Measurements from ENCODE around the gene DIPK1A. TPM values are rescaled to one million over a fixed set of nuclear protein-coding genes. Genes with fewer than 3 reads are reported as not detected.
A peak's percentile ranks its signal among the peaks of the same experiment; 100 is the strongest.

The DIPK1A gene
- total RNA-seq, result 1 to 10 TPM; 8.4 to 9.3 TPM

DNA sequence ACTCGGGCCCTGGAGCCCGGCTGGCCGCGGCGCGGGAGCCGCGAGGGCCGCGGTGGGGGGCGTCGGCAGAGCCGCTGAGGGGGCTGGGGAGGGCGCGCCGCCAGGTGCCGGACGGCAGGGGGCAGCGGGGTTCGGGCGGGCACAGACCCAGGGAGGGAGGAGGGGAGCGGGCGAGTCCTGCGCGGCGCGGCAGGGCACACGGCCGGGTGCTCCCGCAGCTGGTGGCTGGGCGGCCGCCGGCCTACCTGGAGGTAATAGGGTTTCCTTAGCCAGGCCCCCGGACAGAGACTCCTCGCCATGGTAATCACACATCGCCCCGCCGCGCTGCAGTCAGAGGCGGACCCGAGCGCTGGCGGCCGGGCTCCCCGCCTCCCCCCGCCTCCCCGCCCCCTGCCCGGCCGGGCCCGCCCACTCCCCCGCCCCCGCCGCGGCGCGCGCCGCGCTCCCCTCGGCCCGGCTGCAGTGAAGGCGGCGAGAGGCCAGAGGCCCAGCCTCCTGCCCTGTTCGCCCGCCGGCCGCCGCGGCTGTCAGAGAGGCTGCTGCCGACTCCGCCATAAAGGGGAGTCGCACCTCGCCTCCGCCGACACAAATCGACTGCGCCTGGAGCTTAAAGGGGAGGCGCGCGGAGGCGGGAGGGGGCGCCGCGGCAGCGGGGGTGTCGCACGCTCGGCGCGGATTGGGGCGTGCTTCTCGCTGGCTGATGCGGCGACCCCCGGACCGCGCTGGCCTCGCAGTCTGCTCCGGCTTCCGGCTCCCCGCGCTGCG, at the start of gene DIPK1A:
Gene DIPK1A (minus strand): TSS at position 332 of the 765 bp plus-strand sequence. CDS start 33 bp downstream, at position 299.
- H3K4me1 Mint-ChIP-seq (ENCODE audit: low read depth), result peaks cover 35% of the 10 kb centered on the region
- DNase-seq (peak; percentile 81 to 82), ATAC-seq (replicated peaks in 1 of 2) (peak; percentile 63 to 67)
- peak within 1 kb of the TSS; percentile 93 to 95 for H3K4me3 Mint-ChIP-seq
- peak within 1 kb of the TSS; percentile 96 for H3K27ac Mint-ChIP-seq
- H3K9me3 Mint-ChIP-seq, result no peaks in the 10 kb centered on the region
- peaks cover 2 to 5% of the 10 kb centered on the region in 2 donors for H3K36me3 Mint-ChIP-seq (ENCODE audit: insufficient read depth in 2 of 2)
- H3K27me3 Mint-ChIP-seq (ENCODE audit: low read depth), result no peaks in the 10 kb centered on the region

DNA sequence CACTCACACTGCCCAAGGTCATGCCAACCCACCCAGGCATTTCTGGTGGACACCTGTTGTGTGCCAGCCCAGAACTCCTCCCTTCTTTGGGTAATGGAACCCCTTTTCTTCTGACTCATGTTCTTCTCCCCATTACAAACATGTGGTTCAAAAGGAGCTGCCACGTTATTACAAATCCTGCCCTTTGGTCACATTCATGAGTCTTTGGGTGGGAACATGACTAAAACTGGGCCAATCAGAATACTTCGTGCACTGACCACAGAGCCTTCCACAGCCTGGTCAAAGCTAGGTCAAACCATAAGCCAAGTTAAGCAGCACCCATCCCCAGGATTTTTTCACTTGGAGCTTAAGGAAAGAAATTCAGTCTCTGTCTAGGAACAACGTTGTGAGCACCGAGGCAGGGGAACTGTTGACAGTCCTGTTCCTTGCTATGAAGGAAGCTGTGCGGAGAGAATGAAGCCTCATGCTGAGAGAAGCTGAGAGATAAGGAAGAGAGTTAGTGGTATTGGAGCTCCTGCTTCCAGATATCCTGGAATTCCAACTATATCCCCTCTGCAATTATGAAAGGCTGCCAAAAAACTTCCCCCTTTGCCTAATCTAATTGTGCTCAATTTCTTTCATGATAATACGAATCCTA, 46.8 kb upstream of the DIPK1A start:
- H3K4me1 Mint-ChIP-seq (ENCODE audit: low read depth), result no peaks in the 10 kb centered on the region
- H3K27ac Mint-ChIP-seq, result no peak overlapping the region
- H3K9me3 Mint-ChIP-seq, result no peaks in the 10 kb centered on the region
- H3K4me3 Mint-ChIP-seq, result no peak overlapping the region
- H3K36me3 Mint-ChIP-seq (ENCODE audit: insufficient read depth in 2 of 2), result no peaks in the 10 kb centered on the region
- ATAC-seq (replicated peaks in 1 of 2) (no peak), DNase-seq (no peak)
- H3K27me3 Mint-ChIP-seq (ENCODE audit: low read depth), result peaks cover 11% of the 10 kb centered on the region

GRCh38 chr1:93005252-93005598, 44.0 kb upstream of the DIPK1A start:
- Mint-ChIP-seq H3K27me3 (ENCODE audit: low read depth) (peaks cover 16% of the 10 kb centered on the region), H3K9me3 (no peaks in the 10 kb centered on the region), H3K27ac (no peak overlapping the region), H3K36me3 (ENCODE audit: insufficient read depth in 2 of 2) (no peaks in the 10 kb centered on the region), H3K4me3 (no peak overlapping the region), H3K4me1 (ENCODE audit: low read depth) (no peaks in the 10 kb centered on the region)
- ATAC-seq (replicated peaks in 1 of 2) (no peak), DNase-seq (no peak)

DNA sequence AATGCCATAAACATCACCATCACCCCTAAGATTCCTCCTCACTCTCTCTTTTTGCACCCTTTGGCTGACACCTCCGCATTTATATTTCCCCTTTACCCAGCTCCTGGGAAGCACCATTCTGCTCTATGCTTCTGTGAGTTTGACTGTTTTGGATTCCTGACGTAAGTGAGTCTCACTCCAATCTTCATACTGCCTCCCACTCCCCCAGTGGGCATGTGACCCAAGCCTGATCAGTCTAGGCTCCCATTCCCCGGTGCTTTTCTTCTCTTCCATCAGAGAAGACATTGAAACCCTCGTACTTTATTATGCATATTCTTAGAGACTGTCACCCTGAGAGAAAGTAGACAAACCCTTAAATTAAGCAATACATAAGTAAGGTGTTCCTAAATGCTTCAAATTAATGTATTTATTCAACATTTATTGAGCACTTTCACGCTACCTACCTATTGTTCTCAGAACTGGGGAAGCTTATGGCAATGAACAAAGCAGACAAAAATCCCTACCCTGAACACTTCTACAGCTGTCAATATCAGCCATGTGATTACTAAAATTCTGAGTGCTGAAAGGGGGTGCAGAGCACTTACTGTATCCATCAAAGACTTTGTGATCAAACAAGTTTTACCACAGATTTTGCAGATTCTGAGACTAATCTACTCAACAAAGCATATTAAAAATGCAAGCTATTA, 43.4 kb upstream of the DIPK1A start:
- DNase-seq (no peak), ATAC-seq (replicated peaks in 1 of 2) (no peak)
- H3K9me3 Mint-ChIP-seq, result no peaks in the 10 kb centered on the region
- H3K27me3 Mint-ChIP-seq (ENCODE audit: low read depth), result peaks cover 16% of the 10 kb centered on the region
- no peaks in the 10 kb centered on the region for H3K36me3 Mint-ChIP-seq (ENCODE audit: insufficient read depth in 2 of 2)
- H3K4me1 Mint-ChIP-seq (ENCODE audit: low read depth), result no peaks in the 10 kb centered on the region
- H3K4me3 Mint-ChIP-seq, result no peak overlapping the region
- H3K27ac Mint-ChIP-seq, result no peak overlapping the region

GRCh38 chr1:93003981-93004380, 42.7 kb upstream of the DIPK1A start:
- ATAC-seq (replicated peaks in 1 of 2), result no peak
- H3K4me3 Mint-ChIP-seq, result no peak overlapping the region
- DNase-seq, result no peak
- H3K4me1 Mint-ChIP-seq (ENCODE audit: low read depth), result no peaks in the 10 kb centered on the region
- no peak overlapping the region for H3K27ac Mint-ChIP-seq
- H3K9me3 Mint-ChIP-seq, result no peaks in the 10 kb centered on the region
- peaks cover 16% of the 10 kb centered on the region for H3K27me3 Mint-ChIP-seq (ENCODE audit: low read depth)
- no peaks in the 10 kb centered on the region for H3K36me3 Mint-ChIP-seq (ENCODE audit: insufficient read depth in 2 of 2)

DNA sequence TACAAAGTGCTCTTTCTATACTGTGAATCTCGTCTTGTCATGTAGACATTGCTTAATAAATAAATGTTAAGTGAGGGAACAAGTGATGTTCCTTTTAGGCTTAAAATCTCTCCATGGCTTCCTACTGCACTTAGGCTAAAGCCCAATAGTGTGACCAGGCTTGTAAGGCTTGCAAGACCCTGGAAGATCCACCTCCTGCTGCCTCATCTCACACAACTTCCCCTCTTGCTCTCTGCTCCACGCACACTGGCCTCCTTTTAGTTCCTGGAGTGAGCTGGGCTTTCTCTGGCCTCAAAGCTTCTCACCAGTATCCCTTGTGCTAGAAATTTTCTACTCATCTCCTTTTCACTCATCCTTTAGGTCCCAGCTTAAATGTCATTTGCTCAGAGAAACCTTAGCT, 41.5 kb upstream of the DIPK1A start:
- H3K4me1 Mint-ChIP-seq (ENCODE audit: low read depth), result no peaks in the 10 kb centered on the region
- no peaks in the 10 kb centered on the region for H3K36me3 Mint-ChIP-seq (ENCODE audit: insufficient read depth in 2 of 2)
- H3K27me3 Mint-ChIP-seq (ENCODE audit: low read depth), result peaks cover 23% of the 10 kb centered on the region
- no peak overlapping the region for H3K4me3 Mint-ChIP-seq
- DNase-seq (no peak), ATAC-seq (replicated peaks in 1 of 2) (no peak)
- no peaks in the 10 kb centered on the region for H3K9me3 Mint-ChIP-seq
- no peak overlapping the region for H3K27ac Mint-ChIP-seq

- H3K9me3 Mint-ChIP-seq, result no peaks in the 10 kb centered on the region
- DNase-seq, result no peak
- ATAC-seq (replicated peaks in 1 of 2), result no peak
- peaks cover 24% of the 10 kb centered on the region for H3K27me3 Mint-ChIP-seq (ENCODE audit: low read depth)
- H3K4me1 Mint-ChIP-seq (ENCODE audit: low read depth), result no peaks in the 10 kb centered on the region
- no peak overlapping the region for H3K4me3 Mint-ChIP-seq
- no peaks in the 10 kb centered on the region for H3K36me3 Mint-ChIP-seq (ENCODE audit: insufficient read depth in 2 of 2)
- H3K27ac Mint-ChIP-seq, result peak overlapping the region; percentile 31
Observed at GRCh38 chr1:93001893-93002292, 40.6 kb upstream of the DIPK1A start.

DNA sequence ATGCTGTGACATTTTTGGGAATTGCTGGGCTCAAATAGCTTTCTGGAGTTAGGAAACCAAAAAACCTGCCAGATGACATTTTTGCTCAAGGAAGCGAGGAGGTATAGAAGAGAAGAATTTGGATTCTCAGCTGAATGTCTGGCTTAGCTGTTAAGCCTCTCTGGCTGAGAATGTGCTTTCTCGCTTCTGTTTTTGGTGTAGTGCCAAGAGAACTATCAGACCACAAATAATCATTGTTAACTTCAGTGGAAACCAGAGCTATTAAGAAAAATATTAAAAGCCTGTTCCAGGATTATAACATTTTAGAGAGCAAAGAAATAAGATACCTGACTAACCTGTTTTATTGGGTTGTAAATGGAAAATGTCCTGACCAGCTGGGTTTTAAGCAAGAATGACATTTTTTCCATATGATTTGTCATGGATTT, 39.5 kb upstream of the DIPK1A start:
- ATAC-seq (replicated peaks in 1 of 2), result no peak
- Mint-ChIP-seq H3K4me3 (no peak overlapping the region), H3K27me3 (ENCODE audit: low read depth) (peaks cover 24% of the 10 kb centered on the region), H3K27ac (no peak overlapping the region), H3K36me3 (ENCODE audit: insufficient read depth in 2 of 2) (no peaks in the 10 kb centered on the region), H3K9me3 (no peaks in the 10 kb centered on the region), H3K4me1 (ENCODE audit: low read depth) (no peaks in the 10 kb centered on the region)
- no peak for DNase-seq

GRCh38 chr1:93000291-93000690, 39.0 kb upstream of the DIPK1A start:
- peaks cover 24% of the 10 kb centered on the region for H3K27me3 Mint-ChIP-seq (ENCODE audit: low read depth)
- DNase-seq, result no peak
- H3K4me3 Mint-ChIP-seq, result no peak overlapping the region
- no peaks in the 10 kb centered on the region for H3K36me3 Mint-ChIP-seq (ENCODE audit: insufficient read depth in 2 of 2)
- H3K27ac Mint-ChIP-seq, result no peak overlapping the region
- H3K9me3 Mint-ChIP-seq, result no peaks in the 10 kb centered on the region
- no peak for ATAC-seq (replicated peaks in 1 of 2)
- no peaks in the 10 kb centered on the region for H3K4me1 Mint-ChIP-seq (ENCODE audit: low read depth)

GRCh38 chr1:92998821-92999220, 37.6 kb upstream of the DIPK1A start:
- Mint-ChIP-seq H3K27ac (no peak overlapping the region), H3K36me3 (ENCODE audit: insufficient read depth in 2 of 2) (no peaks in the 10 kb centered on the region), H3K9me3 (no peaks in the 10 kb centered on the region), H3K4me3 (no peak overlapping the region), H3K4me1 (ENCODE audit: low read depth) (peaks cover 3% of the 10 kb centered on the region), H3K27me3 (ENCODE audit: low read depth) (peaks cover 16% of the 10 kb centered on the region)
- DNase-seq, result no peak
- no peak for ATAC-seq (replicated peaks in 1 of 2)

DNA sequence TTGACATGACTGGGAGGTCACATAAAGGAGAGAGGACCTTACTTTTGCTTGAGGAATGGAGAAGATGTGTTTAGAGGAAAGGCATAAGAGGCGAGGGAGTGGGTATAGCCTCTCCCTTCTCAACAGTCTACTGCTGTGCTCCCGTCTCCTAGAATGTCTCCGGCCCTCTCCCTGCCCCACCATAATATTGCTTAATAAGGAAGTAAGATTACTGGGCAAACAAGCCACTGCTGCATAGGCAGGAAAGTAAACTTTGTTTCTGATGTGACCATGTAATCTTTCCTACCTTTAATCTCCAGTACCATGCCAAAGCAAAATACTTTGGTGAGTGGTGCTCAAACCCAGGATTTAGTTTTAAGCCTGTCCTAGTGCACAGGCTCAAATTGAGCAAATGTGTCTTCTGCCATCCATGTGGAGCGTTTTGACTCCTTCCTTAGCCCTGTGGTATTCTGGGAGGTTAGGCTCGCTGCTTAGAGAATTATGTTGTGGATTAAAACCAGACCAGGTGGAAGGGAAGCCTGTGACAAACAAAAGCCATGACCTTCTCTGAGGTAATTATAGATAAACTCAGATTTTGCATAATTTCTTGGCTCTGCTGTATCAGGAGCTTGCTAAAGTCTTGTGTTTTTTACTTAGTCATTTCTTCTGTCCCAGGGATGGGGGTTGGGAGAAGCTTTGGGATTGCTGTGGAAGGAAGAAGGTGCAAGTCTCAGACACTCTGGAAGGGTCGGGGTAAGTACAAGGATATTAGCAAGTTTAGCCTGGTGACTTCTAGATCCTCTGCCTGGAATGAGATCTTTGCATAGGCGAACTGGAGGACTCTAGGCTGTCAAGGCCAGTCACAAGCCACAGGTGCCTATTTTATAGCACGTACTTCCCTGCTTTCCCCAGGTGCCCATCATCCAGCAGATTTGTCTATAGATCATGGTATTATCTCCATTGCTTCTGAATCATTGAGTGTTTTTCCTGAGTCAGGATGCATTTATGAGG, 34.5 kb upstream of the DIPK1A start:
- DNase-seq (no peak), ATAC-seq (replicated peaks in 1 of 2) (no peak)
- Mint-ChIP-seq H3K27ac (no peak overlapping the region), H3K4me3 (no peak overlapping the region), H3K9me3 (no peaks in the 10 kb centered on the region), H3K27me3 (ENCODE audit: low read depth) (peaks cover 8% of the 10 kb centered on the region), H3K36me3 (ENCODE audit: insufficient read depth in 2 of 2) (peaks cover 0 to 2% of the 10 kb centered on the region in 2 donors), H3K4me1 (ENCODE audit: low read depth) (peaks cover 24% of the 10 kb centered on the region)

- H3K27ac Mint-ChIP-seq, result no peak overlapping the region
- DNase-seq (peak; percentile 73 to 81), ATAC-seq (replicated peaks in 1 of 2) (peak; percentile 81 to 83)
Observed at GRCh38 chr1:92994105-92994712, 32.9 kb upstream of the DIPK1A start.

More at GRCh38 chr1:92994105-92994712, 32.9 kb upstream of the DIPK1A start:
- Mint-ChIP-seq H3K36me3 (ENCODE audit: insufficient read depth in 2 of 2) (peaks cover 0 to 2% of the 10 kb centered on the region in 2 donors), H3K4me1 (ENCODE audit: low read depth) (peaks cover 39% of the 10 kb centered on the region), H3K4me3 (no peak overlapping the region), H3K27me3 (ENCODE audit: low read depth) (peaks cover 8% of the 10 kb centered on the region), H3K9me3 (no peaks in the 10 kb centered on the region)

Data from activated T-cell treated with anti-CD3 and anti-CD28 coated beads, Interleukin-2, amount 50 U/mL, for 72 hours (primary cell).